ENCODE measurements around the gene FGF14.

FGF14 gene

GRCh38 chr13:101690871-101691270 is 711.0 kb downstream of the FGF14 start:
- H3K9me2 ChIP-seq (replicated peaks; ENCODE audit: control insufficient read depth, low read length), result no peaks in the 10 kb centered on the region
- no peak for TF ChIP-seq CTCF (IDR thresholded peaks at IDR 0.05; ENCODE audit: low read depth, low read length, poor library complexity, severe bottlenecking)
- no peak for TF ChIP-seq EZH2phosphoT487 (IDR thresholded peaks at IDR 0.05; ENCODE audit: borderline replicate concordance, low read length)
- no peak overlapping the region for H3K27ac ChIP-seq (ENCODE audit: low read depth, low read length)

GRCh38 chr13:101686003-101686402 is 715.8 kb downstream of the FGF14 start:
- H3K36me3 ChIP-seq (ENCODE audit: control insufficient read depth, low read length), result no peaks in the 10 kb centered on the region
- H3K27me3 ChIP-seq (ENCODE audit: control insufficient read depth, low read length), result no peaks in the 10 kb centered on the region
- H3K79me2 ChIP-seq (ENCODE audit: control insufficient read depth, low read length), result no peaks in the 10 kb centered on the region
- no peak overlapping the region for H3K4me3 ChIP-seq (ENCODE audit: low read length)
- H3K27ac ChIP-seq (ENCODE audit: low read depth, low read length), result no peak overlapping the region
- no peak for TF ChIP-seq EZH2phosphoT487 (IDR thresholded peaks at IDR 0.05; ENCODE audit: borderline replicate concordance, low read length)
- no peak for TF ChIP-seq CTCF (IDR thresholded peaks at IDR 0.05; ENCODE audit: low read depth, low read length, poor library complexity, severe bottlenecking)
- H3F3A ChIP-seq (ENCODE audit: control insufficient read depth, insufficient read depth), result no peaks in the 10 kb centered on the region
- H3K9me2 ChIP-seq (replicated peaks; ENCODE audit: control insufficient read depth, low read length), result no peaks in the 10 kb centered on the region; the same call in 1 of the 2 replicates
- H3K4me2 ChIP-seq (ENCODE audit: low read length), result no peak overlapping the region
- no peaks in the 10 kb centered on the region for H3K4me1 ChIP-seq (ENCODE audit: control insufficient read depth, low read length)
- H3K9me3 ChIP-seq (ENCODE audit: control insufficient read depth, insufficient read depth, low read length), result no peaks in the 10 kb centered on the region
- H4K20me1 ChIP-seq (ENCODE audit: control insufficient read depth, insufficient read depth, low read depth, low read length), result no peaks in the 10 kb centered on the region

More at GRCh38 chr13:101690871-101691270, 711.0 kb downstream of the FGF14 start:
- H3K27me3 ChIP-seq (ENCODE audit: control insufficient read depth, low read length), result no peaks in the 10 kb centered on the region
- no peak overlapping the region for H3K4me3 ChIP-seq (ENCODE audit: low read length)
- no peaks in the 10 kb centered on the region for H3F3A ChIP-seq (ENCODE audit: control insufficient read depth, insufficient read depth)
- H3K4me1 ChIP-seq (ENCODE audit: control insufficient read depth, low read length), result no peaks in the 10 kb centered on the region
- H3K36me3 ChIP-seq (ENCODE audit: control insufficient read depth, low read length), result no peaks in the 10 kb centered on the region
- no peaks in the 10 kb centered on the region for H3K79me2 ChIP-seq (ENCODE audit: control insufficient read depth, low read length)
- no peaks in the 10 kb centered on the region for H3K9me3 ChIP-seq (ENCODE audit: control insufficient read depth, insufficient read depth, low read length)
- H4K20me1 ChIP-seq (ENCODE audit: control insufficient read depth, insufficient read depth, low read depth, low read length), result no peaks in the 10 kb centered on the region
- no peak overlapping the region for H3K4me2 ChIP-seq (ENCODE audit: low read length)

GRCh38 chr13:101681834-101682233 is 720.0 kb downstream of the FGF14 start:
- no peaks in the 10 kb centered on the region; the same call in 1 of the 2 replicates for H3K9me2 ChIP-seq (replicated peaks; ENCODE audit: control insufficient read depth, low read length)
- no peaks in the 10 kb centered on the region for H3K36me3 ChIP-seq (ENCODE audit: control insufficient read depth, low read length)
- no peaks in the 10 kb centered on the region for H3F3A ChIP-seq (ENCODE audit: control insufficient read depth, insufficient read depth)
- no peak overlapping the region for H3K4me2 ChIP-seq (ENCODE audit: low read length)
- no peaks in the 10 kb centered on the region for H4K20me1 ChIP-seq (ENCODE audit: control insufficient read depth, insufficient read depth, low read depth, low read length)
- TF ChIP-seq CTCF (IDR thresholded peaks at IDR 0.05; ENCODE audit: low read depth, low read length, poor library complexity, severe bottlenecking), result no peak
- TF ChIP-seq EZH2phosphoT487 (IDR thresholded peaks at IDR 0.05; ENCODE audit: borderline replicate concordance, low read length), result no peak
- no peak overlapping the region for H3K4me3 ChIP-seq (ENCODE audit: low read length)
- H3K4me1 ChIP-seq (ENCODE audit: control insufficient read depth, low read length), result no peaks in the 10 kb centered on the region
- no peak overlapping the region for H3K27ac ChIP-seq (ENCODE audit: low read depth, low read length)
- H3K79me2 ChIP-seq (ENCODE audit: control insufficient read depth, low read length), result no peaks in the 10 kb centered on the region
- H3K9me3 ChIP-seq (ENCODE audit: control insufficient read depth, insufficient read depth, low read length), result no peaks in the 10 kb centered on the region
- H3K27me3 ChIP-seq (ENCODE audit: control insufficient read depth, low read length), result no peaks in the 10 kb centered on the region

All from DOHH2 (cell line).